Esophagus squamous epithelium (tissue), 5 donors: ENCODE data around the gene GAN. TPM values are rescaled to one million over a fixed set of nuclear protein-coding genes. Genes with fewer than 3 reads are reported as not detected.
"Not testable (repeated sequence)": the region's sequence is repeated elsewhere in the genome, so short reads cannot be mapped to it uniquely, and the experiment has no call there.

Source experiments
- DNase-seq: peaks from one replicate; lab custom pipeline; 2025; lab: John Stamatoyannopoulos, UW
- H3K27ac ChIP-seq, 4 donors: fragments of 200-600 bp; sonication (generic); one replicate each; pipeline ENCODE4 v1.5.1; 2016 to 2019; ENCODE audit warnings: mild to moderate bottlenecking in 1 of 4
- H3K27me3 ChIP-seq, 4 donors: fragments of 200-600 bp; sonication (generic); 1 replicate in 3 of 4; 2 replicates in 1 of 4; pipeline versions ENCODE4 v1.5.1 to v1.6.0; 2017 to 2021; ENCODE audit warnings: antibody characterized with exemption in 1 of 4
- H3K36me3 ChIP-seq, 3 donors: fragments of 200-600 bp; sonication (generic); one replicate each; pipeline ENCODE4 v1.5.1; 2016 to 2019
- H3K4me1 ChIP-seq, 3 donors: fragments of 200-600 bp; sonication (generic); one replicate each; pipeline ENCODE4 v1.5.1; 2017 to 2019
- H3K4me3 ChIP-seq, 4 donors: fragments of 200-600 bp; sonication (generic); 1 replicate in 3 of 4; 2 replicates in 1 of 4; pipeline ENCODE4 v1.5.1; 2016 to 2019; ENCODE audit warnings: mild to moderate bottlenecking in 2 of 4, moderate library complexity in 1 of 4
- H3K9me3 ChIP-seq, 3 donors: fragments of 200-600 bp; sonication (generic); one replicate each; pipeline ENCODE4 v1.5.1; 2016 to 2019
- POLR2A ChIP-seq, 4 donors: fragments of 450-650 bp; IDR thresholded peaks; one replicate each; pipeline ENCODE4 v1.6.1; 2017; ENCODE audit warnings: antibody characterized with exemption in 4 of 4, mild to moderate bottlenecking in 4 of 4, moderate library complexity in 3 of 4
- WGBS, 2 donors: methylation state at CpG; one replicate each; pipeline ENCODE4 v1.1.5; 2018; 5-methylcytosine and 5-hydroxymethylcytosine counted together
- intact Hi-C: fragments of 100-400 bp; cut with DNase I; formaldehyde crosslinking; loops from one replicate; pipeline ENCODE4 v1.15.0; 2022
- total RNA-seq, 4 donors: library from RNA; depleted of rRNA; stranded (reverse); fragments of >200 nt; gene quantifications; one replicate each; pipeline ENCODE4 v1.1.0, GENCODE V29; 2016
- TF ChIP-seq, protein P1 (sequence below), 6 experiments: fragments of 450-650 bp in 4 of 6; fragments of 200-600 bp in 2 of 6; sonication (generic) in 2 of 6; IDR thresholded peaks; one replicate each; pipeline ENCODE4 v1.5.1; 2016 to 2019; ENCODE audit warnings: antibody characterized with exemption in 6 of 6, mild to moderate bottlenecking in 4 of 6, moderate library complexity in 4 of 6
- donor health status: DM: yes; HTN: yes; CAD: no.

The GAN gene
- total RNA-seq, 4 donors from 2014 or later: 16.7 to 28.0 (median 21.7) TPM

GRCh38 chr16:81327447-81328196, 12.9 kb downstream of the GAN start:
- Histone ChIP-seq H3K4me1 (peaks cover 8 to 82% (median 12%) of the 10 kb centered on the region in 3 donors), H3K27me3 (no peaks in the 10 kb centered on the region), H3K4me3 (peak overlapping the region in 2 of 4 donors; percentile 4 to 19), H3K27ac (peak overlapping the region; percentile 73 to 88 (median 78)), H3K9me3 (no peaks in the 10 kb centered on the region), H3K36me3 (peaks cover 0 to 12% (median 0%) of the 10 kb centered on the region in 3 donors)
- no peak for TF ChIP-seq POLR2A (IDR thresholded peaks at IDR 0.05)
- TF ChIP-seq, protein P1, sequence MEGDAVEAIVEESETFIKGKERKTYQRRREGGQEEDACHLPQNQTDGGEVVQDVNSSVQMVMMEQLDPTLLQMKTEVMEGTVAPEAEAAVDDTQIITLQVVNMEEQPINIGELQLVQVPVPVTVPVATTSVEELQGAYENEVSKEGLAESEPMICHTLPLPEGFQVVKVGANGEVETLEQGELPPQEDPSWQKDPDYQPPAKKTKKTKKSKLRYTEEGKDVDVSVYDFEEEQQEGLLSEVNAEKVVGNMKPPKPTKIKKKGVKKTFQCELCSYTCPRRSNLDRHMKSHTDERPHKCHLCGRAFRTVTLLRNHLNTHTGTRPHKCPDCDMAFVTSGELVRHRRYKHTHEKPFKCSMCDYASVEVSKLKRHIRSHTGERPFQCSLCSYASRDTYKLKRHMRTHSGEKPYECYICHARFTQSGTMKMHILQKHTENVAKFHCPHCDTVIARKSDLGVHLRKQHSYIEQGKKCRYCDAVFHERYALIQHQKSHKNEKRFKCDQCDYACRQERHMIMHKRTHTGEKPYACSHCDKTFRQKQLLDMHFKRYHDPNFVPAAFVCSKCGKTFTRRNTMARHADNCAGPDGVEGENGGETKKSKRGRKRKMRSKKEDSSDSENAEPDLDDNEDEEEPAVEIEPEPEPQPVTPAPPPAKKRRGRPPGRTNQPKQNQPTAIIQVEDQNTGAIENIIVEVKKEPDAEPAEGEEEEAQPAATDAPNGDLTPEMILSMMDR (IDR thresholded peaks at IDR 0.05): no peak
- intact Hi-C loops: no loop called here
- WGBS, 2 donors: 41 to 52% methylated on average over 8 of the region's 8 CpGs
- no peak for DNase-seq

DNA sequence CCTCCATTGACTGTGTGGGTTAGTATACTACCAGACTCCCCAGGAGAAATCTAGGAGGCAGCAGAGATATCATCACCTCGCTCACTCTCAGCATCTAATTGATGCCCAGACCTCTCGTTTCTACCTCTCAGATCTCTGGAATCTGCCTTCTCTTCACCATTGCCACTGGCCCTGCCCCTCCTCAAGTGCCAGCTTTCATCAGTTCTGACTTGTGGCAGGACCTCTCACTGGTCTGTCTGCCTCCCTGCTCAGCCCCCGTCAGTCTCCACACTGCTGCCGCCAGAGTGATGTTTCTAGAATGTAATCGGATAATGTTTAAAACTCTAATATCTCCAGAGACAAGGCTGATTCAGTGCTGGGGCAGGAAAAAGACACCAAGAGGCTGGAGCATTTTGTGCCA, 15.2 kb downstream of the GAN start:
- H3K27me3 ChIP-seq: no peaks in the 10 kb centered on the region
- H3K36me3 ChIP-seq: peaks cover 0 to 11% (median 0%) of the 10 kb centered on the region in 3 donors
- H3K4me3 ChIP-seq: no peak overlapping the region
- intact Hi-C loops: no loop called here
- H3K27ac ChIP-seq: peak overlapping the region in 3 of 4 donors; percentile 12 to 88 (median 81)
- TF ChIP-seq, protein P1 (IDR thresholded peaks at IDR 0.05): no peak
- no peak for TF ChIP-seq POLR2A (IDR thresholded peaks at IDR 0.05)
- DNase-seq: no peak
- no peaks in the 10 kb centered on the region for H3K9me3 ChIP-seq
- 54 to 61% methylated on average over 5 of the region's 5 CpGs for WGBS, 2 donors
- peaks cover 8 to 84% (median 12%) of the 10 kb centered on the region in 3 donors for H3K4me1 ChIP-seq

DNA sequence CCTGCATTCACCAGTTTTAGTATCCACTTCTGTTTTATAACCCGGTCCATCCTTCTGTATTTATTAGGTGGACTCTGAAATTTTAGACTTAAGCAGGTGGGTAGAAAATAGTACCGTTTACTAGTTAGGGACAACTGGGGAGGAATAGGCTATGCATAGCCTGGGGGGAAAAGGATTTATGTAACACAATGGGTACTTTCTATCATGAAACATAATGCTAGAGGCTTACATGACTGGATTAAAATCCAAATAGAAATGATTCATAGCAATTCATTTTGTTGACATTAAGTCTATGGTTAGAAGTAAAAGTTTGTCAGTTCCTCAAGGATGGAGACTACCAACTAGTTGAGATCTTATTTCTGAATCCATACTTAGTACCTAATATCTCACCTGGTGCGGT, 18.6 kb downstream of the GAN start:
- peaks cover 5 to 55% (median 7%) of the 10 kb centered on the region in 3 donors for H3K4me1 ChIP-seq
- TF ChIP-seq, protein P1 (IDR thresholded peaks at IDR 0.05): no peak
- TF ChIP-seq POLR2A (IDR thresholded peaks at IDR 0.05): no peak
- H3K27ac ChIP-seq: no peak overlapping the region
- no peaks in the 10 kb centered on the region for H3K9me3 ChIP-seq
- no peak overlapping the region for H3K4me3 ChIP-seq
- intact Hi-C loops: no loop called here
- peaks cover 0 to 11% (median 0%) of the 10 kb centered on the region in 3 donors for H3K36me3 ChIP-seq
- 55 to 67% methylated on average over 3 of the region's 3 CpGs for WGBS, 2 donors
- DNase-seq: no peak
- no peaks in the 10 kb centered on the region for H3K27me3 ChIP-seq

GRCh38 chr16:81335669-81336068, 20.9 kb downstream of the GAN start:
- no peak for DNase-seq
- peaks cover 0 to 32% (median 0%) of the 10 kb centered on the region in 3 donors for H3K4me1 ChIP-seq
- no peak overlapping the region for H3K27ac ChIP-seq
- 59 to 76% methylated on average over 5 of the region's 6 CpGs for WGBS, 2 donors
- TF ChIP-seq, protein P1 (IDR thresholded peaks at IDR 0.05): no peak
- TF ChIP-seq POLR2A (IDR thresholded peaks at IDR 0.05): no peak
- no peaks in the 10 kb centered on the region for H3K9me3 ChIP-seq
- no peak overlapping the region for H3K4me3 ChIP-seq
- no peaks in the 10 kb centered on the region for H3K27me3 ChIP-seq
- intact Hi-C loops: no loop called here
- H3K36me3 ChIP-seq: peaks cover 0 to 11% (median 0%) of the 10 kb centered on the region in 3 donors

DNA sequence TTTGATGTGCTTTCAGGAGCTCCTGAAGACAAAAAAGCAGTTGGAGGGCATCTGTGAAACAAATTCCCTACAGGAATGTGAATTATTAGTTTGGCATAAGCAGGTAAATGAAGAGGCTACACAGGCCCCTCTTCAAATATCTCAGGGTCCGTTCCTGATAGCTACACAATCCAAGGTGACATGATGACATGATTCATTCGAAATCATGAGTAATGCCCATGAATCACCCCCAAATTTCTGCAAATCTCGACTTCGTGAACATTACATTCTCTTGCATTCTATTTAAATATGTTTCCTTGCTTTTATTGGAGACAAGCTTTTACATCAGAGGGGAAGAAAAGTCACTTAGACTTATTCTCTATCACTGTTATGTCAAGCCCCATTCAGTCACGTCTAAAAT, 22.3 kb downstream of the GAN start:
- Histone ChIP-seq H3K9me3 (no peaks in the 10 kb centered on the region), H3K4me3 (no peak overlapping the region), H3K27ac (no peak overlapping the region), H3K27me3 (no peaks in the 10 kb centered on the region), H3K4me1 (peaks cover 0 to 21% (median 0%) of the 10 kb centered on the region in 3 donors), H3K36me3 (peaks cover 0 to 9% (median 0%) of the 10 kb centered on the region in 3 donors)
- intact Hi-C loops: no loop called here
- 49 to 72% methylated on average over 5 of the region's 5 CpGs for WGBS, 2 donors
- no peak for DNase-seq
- TF ChIP-seq, protein P1 (IDR thresholded peaks at IDR 0.05): no peak
- TF ChIP-seq POLR2A (IDR thresholded peaks at IDR 0.05): no peak

- 93 to 94% methylated on average over 3 of the region's 3 CpGs for WGBS, 2 donors
- H3K9me3 ChIP-seq: peaks cover 0 to 35% (median 13%) of the 10 kb centered on the region in 3 donors
- H3K4me3 ChIP-seq, H3K27ac ChIP-seq, H3K4me1 ChIP-seq, intact Hi-C loops, DNase-seq, H3K27me3 ChIP-seq: not testable (repeated sequence)
- H3K36me3 ChIP-seq: peaks cover 0 to 10% (median 0%) of the 10 kb centered on the region in 3 donors
These were observed 30.4 kb downstream of the GAN start for GRCh38 chr16:81345172-81345571.
